Astrocyte of the cerebellum (primary cell): ENCODE measurements around the gene IGFL3.

Experiments used
- DNase-seq: peaks from one replicate; pipeline ENCODE4 v3.0.0-alpha.2; 2011; ENCODE audit warnings: low read depth
- H3K4me3 ChIP-seq: 2 replicates; pipeline ENCODE4 v1.5.1; 2011; ENCODE audit warnings: mild to moderate bottlenecking, low read depth, low read length, moderate library complexity
- in situ Hi-C: cut with HindIII; loops from 2 replicates; pipeline ENCODE4 v1.10.0; 2017; ENCODE audit warnings: low sequenced_read_pairs
- TF ChIP-seq, protein P1 (sequence below): IDR thresholded peaks from 2 replicates; pipeline ENCODE4 v1.5.1; 2012; ENCODE audit warnings: low read length, low read depth, moderate library complexity, mild to moderate bottlenecking; ENCODE audit errors: missing control alignments

Gene IGFL3

DNA sequence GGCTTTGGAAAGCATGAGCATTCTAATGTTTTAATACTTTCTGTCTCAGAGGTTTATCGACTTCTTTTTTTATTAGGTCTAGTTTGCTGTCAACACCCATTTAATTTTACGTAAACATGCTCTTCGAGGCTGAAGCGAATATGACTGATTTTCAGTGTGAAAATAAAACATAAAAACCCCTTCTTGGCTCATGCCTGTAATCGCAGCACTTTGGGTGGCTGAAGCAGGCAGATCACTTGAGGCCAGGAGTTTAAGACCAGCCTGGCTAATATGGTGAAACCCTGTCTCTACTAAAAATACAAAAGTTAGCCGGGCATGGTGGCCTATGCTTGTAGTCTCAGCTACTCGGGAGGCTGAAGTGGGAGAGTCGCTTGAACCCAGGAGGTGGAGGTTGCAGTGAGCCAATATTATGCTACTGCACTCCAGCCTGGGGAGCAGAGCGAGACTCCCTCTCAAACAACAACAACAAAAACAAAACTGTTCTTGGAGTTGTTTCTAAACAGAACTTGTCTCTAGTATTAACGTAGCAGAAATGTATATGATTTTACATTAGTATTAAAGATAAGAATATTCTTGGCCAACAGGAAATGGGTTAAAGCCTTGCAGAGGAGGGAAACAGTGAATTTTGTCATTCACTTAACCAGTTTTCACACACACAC is 7.1 kb upstream of the IGFL3 start:
- in situ Hi-C loops: no loop called here
- no peak for DNase-seq
- H3K4me3 ChIP-seq: peak overlapping the region; percentile 33
- TF ChIP-seq, protein P1, sequence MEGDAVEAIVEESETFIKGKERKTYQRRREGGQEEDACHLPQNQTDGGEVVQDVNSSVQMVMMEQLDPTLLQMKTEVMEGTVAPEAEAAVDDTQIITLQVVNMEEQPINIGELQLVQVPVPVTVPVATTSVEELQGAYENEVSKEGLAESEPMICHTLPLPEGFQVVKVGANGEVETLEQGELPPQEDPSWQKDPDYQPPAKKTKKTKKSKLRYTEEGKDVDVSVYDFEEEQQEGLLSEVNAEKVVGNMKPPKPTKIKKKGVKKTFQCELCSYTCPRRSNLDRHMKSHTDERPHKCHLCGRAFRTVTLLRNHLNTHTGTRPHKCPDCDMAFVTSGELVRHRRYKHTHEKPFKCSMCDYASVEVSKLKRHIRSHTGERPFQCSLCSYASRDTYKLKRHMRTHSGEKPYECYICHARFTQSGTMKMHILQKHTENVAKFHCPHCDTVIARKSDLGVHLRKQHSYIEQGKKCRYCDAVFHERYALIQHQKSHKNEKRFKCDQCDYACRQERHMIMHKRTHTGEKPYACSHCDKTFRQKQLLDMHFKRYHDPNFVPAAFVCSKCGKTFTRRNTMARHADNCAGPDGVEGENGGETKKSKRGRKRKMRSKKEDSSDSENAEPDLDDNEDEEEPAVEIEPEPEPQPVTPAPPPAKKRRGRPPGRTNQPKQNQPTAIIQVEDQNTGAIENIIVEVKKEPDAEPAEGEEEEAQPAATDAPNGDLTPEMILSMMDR: no peak

DNA sequence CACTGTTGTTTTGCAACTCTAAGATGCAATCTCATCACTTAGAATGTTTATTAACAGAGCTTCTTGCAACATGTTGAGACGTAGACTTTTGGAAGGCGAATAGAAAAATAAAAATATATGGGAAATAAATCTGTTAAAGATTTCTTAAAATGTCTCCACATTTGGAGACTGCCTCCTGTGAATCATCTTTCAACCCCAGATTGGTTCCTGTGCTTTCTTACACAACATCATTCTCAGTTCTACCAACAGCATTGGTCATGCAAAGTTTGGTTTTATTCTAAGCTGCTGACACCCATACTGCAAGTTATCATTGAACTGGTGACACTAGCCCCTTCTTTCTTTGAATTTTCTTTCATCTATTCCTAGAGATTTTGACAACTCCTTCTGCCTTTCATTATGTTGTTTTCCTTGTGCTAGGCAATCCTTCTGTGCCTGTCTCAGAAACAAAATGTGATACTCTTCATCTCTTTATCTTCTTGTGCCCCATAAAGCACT is 1.6 kb upstream of the IGFL3 start:
- in situ Hi-C loops: no loop called here
- TF ChIP-seq, protein P1: no peak

DNA sequence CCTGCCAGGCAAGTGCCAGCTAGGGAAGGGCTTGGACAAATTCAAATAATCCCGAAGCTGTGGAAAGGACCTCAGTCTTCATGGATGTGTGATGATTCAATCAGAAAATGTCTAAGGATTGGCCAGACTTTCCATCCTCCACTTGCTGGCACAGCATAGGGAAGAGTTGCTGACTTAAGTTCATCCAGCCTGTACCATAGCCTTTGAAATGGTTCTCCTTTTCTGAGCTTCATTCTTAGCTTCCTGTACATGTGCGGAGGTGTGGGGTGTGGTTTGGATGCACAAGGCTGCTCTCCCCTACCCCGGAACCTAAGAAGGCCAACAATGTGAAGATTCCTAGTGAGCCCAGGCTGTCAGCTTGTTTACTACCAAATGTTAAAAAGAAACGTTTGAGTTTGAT is 959 bp upstream of the IGFL3 start:
- H3K4me3 ChIP-seq: no peak overlapping the region
- no peak for DNase-seq
- in situ Hi-C loops: no loop called here
- TF ChIP-seq, protein P1: no peak

More for the DNA sequence above, 1.6 kb upstream of the IGFL3 start:
- no peak for DNase-seq
- no peak overlapping the region for H3K4me3 ChIP-seq

DNA sequence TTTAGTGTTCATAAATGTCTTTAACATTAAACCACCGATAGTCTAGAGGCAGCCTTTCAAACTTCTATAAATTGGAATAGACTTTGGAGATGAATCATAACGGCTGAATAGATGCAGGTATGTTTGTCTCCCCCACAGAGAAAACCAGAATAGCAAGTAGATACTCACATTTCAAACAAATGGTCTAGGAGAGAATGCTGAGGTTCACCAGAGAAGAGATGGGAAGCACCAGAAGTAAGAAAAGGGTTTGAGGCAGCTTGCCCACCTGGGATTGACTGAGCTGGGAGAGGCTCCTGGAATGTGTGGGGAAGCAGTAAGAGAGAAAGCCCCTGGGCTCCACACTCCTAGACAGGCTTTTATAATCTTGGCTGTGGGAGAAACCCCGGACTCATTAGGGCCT is 6.4 kb downstream of the IGFL3 start:
- H3K4me3 ChIP-seq: no peak overlapping the region
- TF ChIP-seq, protein P1: no peak

DNA sequence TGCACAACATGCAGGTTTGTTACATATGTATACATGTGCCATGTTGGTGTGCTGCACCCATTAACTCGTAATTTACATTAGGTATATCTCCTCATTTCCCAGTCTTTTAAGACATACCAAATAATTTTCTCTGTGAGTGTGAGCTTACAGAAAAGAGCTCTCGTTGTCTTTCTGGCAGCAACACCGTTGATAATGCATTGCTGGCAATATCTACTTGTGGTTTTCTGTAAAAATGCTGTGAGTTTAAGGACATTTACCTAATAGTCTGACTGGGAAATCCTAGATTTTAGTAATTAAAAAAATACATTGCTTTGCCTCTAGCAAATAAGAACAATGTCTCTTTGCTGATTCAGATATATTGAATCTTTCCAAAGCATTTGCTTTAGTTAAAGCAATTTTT is 8.4 kb downstream of the IGFL3 start:
- TF ChIP-seq, protein P1: no peak
- H3K4me3 ChIP-seq: no peak overlapping the region
- peak; percentile 80 for DNase-seq
- in situ Hi-C loops: no loop called here

More for the DNA sequence above, 6.4 kb downstream of the IGFL3 start:
- in situ Hi-C loops: no loop called here
- peak; percentile 53 for DNase-seq

DNA sequence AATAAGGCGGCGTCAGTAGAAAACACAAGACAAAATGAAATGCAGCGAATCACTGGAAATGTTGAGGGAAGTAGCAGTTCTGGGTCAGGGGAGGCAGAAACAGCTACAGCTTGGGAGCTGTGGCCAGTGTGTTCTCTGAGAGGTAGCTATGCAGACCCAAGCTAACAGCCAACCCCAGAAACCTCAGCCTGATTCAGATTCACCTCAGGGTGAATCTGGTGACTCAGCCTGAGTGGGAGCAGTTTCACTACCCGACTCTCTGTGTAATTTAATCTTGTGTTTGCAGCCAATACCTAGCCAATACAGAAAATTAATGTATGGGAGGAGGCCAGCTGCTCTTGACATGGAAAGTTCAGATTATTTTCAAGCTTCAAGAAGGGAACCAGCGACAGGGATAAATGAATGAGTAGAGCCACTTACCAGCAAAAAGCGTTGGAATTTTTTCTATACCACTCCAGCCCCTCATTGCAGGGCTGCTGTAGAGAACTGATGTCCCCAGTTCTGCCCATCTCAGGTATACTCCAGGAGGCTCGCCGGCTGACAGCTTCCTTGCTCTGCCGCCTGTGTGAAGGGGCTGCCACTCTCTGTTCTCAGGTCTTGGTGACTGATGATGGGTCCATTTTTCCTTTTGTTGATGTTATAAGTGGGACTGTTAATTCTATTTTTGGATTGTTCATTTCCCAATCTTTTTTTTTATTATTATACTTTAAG is 8.9 kb downstream of the IGFL3 start:
- TF ChIP-seq, protein P1: no peak
- H3K4me3 ChIP-seq: peak overlapping the region; percentile 11
- peak; percentile 87 for DNase-seq
- in situ Hi-C loops: no loop called here
